SKM-1 treated with dmso at 0.1 percent for 144 hours (cell line): ENCODE measurements around the gene MYOG.

ENCODE experiments used
- DNase-seq: peaks from one replicate; lab custom pipeline; 2025; ENCODE audit not compliant: unreplicated experiment; lab: John Stamatoyannopoulos, UW

Gene MYOG

GRCh38 chr1:203091199-203091477, 5.3 kb upstream of the MYOG start:
- DNase-seq, result no peak

GRCh38 chr1:203090421-203091198, 4.8 kb upstream of the MYOG start:
- DNase-seq, result peak; percentile 10

- DNase-seq, result no peak
Measured at GRCh38 chr1:203089651-203090045, 3.8 kb upstream of the MYOG start.

GRCh38 chr1:203089001-203089650, 3.3 kb upstream of the MYOG start:
- DNase-seq, result no peak

- no peak for DNase-seq
Measured at GRCh38 chr1:203088441-203088840, 2.6 kb upstream of the MYOG start.

GRCh38 chr1:203086992-203087763, 1.4 kb upstream of the MYOG start:
- no peak for DNase-seq

- peak; percentile 19 for DNase-seq
Measured at GRCh38 chr1:203084588-203085527, 954 bp downstream of the MYOG start.

- DNase-seq, result no peak
Measured at GRCh38 chr1:203083463-203083921, 2.3 kb downstream of the MYOG start.

- peak; percentile 54 for DNase-seq
Measured at GRCh38 chr1:203082571-203083462, 3.0 kb downstream of the MYOG start.

- no peak for DNase-seq
Measured at GRCh38 chr1:203082231-203082505, 3.6 kb downstream of the MYOG start.

GRCh38 chr1:203081465-203082230, 4.2 kb downstream of the MYOG start:
- DNase-seq, result no peak

- DNase-seq, result no peak
Measured at GRCh38 chr1:203080456-203080855, 5.4 kb downstream of the MYOG start.

GRCh38 chr1:203078478-203078877, 7.3 kb downstream of the MYOG start:
- no peak for DNase-seq

GRCh38 chr1:203077956-203078355, 7.9 kb downstream of the MYOG start:
- DNase-seq, result no peak

- no peak for DNase-seq
Measured at GRCh38 chr1:203077367-203077766, 8.4 kb downstream of the MYOG start.

- DNase-seq, result no peak
Measured at GRCh38 chr1:203076031-203076511, 9.7 kb downstream of the MYOG start.

GRCh38 chr1:203075236-203076030, 10.4 kb downstream of the MYOG start:
- DNase-seq, result no peak

GRCh38 chr1:203074610-203075009, 11.2 kb downstream of the MYOG start:
- no peak for DNase-seq
